Mucosa of rectum (tissue), 2 donors: ENCODE measurements around the gene INHBB.
"Not testable (repeated sequence)": the region's sequence is repeated elsewhere in the genome, so short reads cannot be mapped to it uniquely, and the experiment has no call there.

Source experiments
- H3K27ac ChIP-seq, 2 donors: one replicate each; pipeline ENCODE4 v1.7.0; 2013; ENCODE audit warnings: inconsistent platforms in 2 of 2, low read depth in 2 of 2, low read length in 2 of 2
- H3K27me3 ChIP-seq, 2 donors: one replicate each; pipeline ENCODE4 v1.7.0; 2013; ENCODE audit warnings: low read length in 2 of 2; ENCODE audit not compliant: control insufficient read depth in 2 of 2, insufficient read depth in 2 of 2
- H3K36me3 ChIP-seq, 2 donors: one replicate each; pipeline ENCODE4 v1.7.0; 2013; ENCODE audit warnings: low read length in 2 of 2; ENCODE audit not compliant: control insufficient read depth in 2 of 2, insufficient read depth in 2 of 2
- H3K4me1 ChIP-seq, 2 donors: one replicate each; pipeline ENCODE4 v1.7.0; 2013; ENCODE audit warnings: low read length in 2 of 2, mild to moderate bottlenecking in 1 of 2; ENCODE audit not compliant: control insufficient read depth in 2 of 2, insufficient read depth in 2 of 2
- H3K4me3 ChIP-seq, 2 donors: one replicate each; pipeline ENCODE4 v1.7.0; 2013; ENCODE audit warnings: low read length in 2 of 2
- H3K9ac ChIP-seq, 2 donors: one replicate each; pipeline ENCODE4 v1.7.0; 2013; ENCODE audit warnings: low read length in 2 of 2, low read depth in 1 of 2, mild to moderate bottlenecking in 1 of 2
- H3K9me3 ChIP-seq, 2 donors: one replicate each; pipeline ENCODE4 v1.7.0; 2013; ENCODE audit warnings: low read length in 2 of 2; ENCODE audit not compliant: control insufficient read depth in 2 of 2
- donor health status: healthy.
- donor health status: Normal muscosa, but diverticular disease.

INHBB gene

DNA sequence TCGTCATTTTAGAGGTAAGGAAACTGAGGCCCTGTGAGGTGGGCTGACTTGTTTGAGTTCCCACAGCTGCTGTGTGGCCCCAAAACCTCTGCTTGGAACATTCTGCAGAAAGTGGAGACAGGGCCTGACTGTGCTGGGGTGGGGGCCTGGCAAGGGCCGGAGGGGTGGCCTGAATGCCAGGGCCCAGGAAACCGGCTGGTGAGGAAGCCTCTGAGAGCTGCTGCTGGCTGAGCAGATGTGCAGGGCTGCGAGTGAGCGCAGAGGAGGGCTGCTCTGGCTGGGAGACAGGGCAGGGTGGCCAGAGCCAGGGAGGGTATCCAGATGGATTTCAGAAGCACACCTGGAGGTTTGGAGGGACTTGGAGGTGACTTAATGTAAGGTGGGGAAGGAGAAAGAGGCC is 29.9 kb upstream of the INHBB start:
- peaks cover 9 to 11% of the 10 kb centered on the region in 2 donors for H3K4me1 ChIP-seq

DNA sequence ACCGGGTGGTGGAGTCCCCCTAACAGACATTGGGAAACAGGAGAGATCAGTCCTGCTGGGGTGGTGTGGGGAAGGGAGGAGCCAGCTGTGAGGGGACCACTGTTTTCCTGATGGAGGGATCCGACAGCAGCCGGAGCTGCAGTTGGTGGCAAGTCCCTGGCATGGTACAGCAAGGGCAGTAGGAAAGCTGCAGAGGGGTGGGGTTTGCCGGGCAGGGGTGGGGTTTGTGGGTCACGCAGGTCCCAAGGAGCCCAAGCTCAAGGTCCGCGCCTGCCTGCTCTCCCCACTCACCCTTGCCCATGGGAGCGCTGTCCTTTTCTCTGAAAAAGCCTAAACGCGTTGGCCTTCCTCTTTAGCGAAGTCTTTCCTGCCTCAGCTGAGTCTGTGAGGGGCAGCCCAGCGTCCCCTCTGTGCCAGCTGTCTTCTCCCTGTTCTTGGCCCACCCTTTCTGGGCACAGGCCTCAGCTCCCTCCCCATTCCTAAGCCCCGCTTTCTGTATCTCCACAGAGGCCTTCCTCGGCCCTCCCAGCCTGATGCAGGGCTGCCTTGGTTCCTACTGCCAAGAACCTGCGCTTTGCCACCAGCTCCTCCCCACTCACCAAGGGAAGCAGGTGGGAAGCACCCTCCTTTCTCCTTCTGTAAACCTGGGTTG is 29.3 kb upstream of the INHBB start:
- H3K4me3 ChIP-seq = no peak overlapping the region
- no peak overlapping the region for H3K27ac ChIP-seq
- peaks cover 9 to 11% of the 10 kb centered on the region in 2 donors for H3K4me1 ChIP-seq
- H3K9me3 ChIP-seq = no peaks in the 10 kb centered on the region
- H3K27me3 ChIP-seq = peaks cover 0 to 2% of the 10 kb centered on the region in 2 donors
- H3K9ac ChIP-seq = no peak overlapping the region
- no peaks in the 10 kb centered on the region for H3K36me3 ChIP-seq

More for the DNA sequence above, 29.9 kb upstream of the INHBB start:
- no peak overlapping the region for H3K27ac ChIP-seq
- no peak overlapping the region for H3K9ac ChIP-seq
- no peaks in the 10 kb centered on the region for H3K9me3 ChIP-seq
- H3K36me3 ChIP-seq = no peaks in the 10 kb centered on the region
- H3K27me3 ChIP-seq = peaks cover 0 to 2% of the 10 kb centered on the region in 2 donors
- no peak overlapping the region for H3K4me3 ChIP-seq

DNA sequence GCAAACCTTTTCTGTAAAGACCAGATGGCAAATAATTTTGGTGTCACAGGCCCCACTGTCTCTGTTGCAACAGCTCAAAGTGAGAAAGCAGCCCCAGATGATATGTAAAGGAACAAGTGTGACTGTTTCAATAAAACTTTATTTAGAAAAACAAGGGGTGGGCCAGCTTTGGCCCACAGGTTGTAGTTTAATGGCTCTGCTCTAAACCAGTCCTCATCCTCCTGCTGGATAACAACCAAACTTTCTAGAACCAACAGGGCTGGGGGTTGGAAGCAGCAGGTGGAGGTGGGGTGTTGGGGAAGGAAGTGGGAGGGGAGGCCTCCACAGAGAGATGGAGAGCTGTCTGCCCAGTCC is 28.8 kb upstream of the INHBB start:
- Histone ChIP-seq H3K36me3 (no peaks in the 10 kb centered on the region), H3K27me3 (peaks cover 0 to 2% of the 10 kb centered on the region in 2 donors), H3K9ac (no peak overlapping the region), H3K9me3 (no peaks in the 10 kb centered on the region), H3K4me1 (peaks cover 9 to 11% of the 10 kb centered on the region in 2 donors), H3K27ac (no peak overlapping the region), H3K4me3 (no peak overlapping the region)

- H3K4me1 ChIP-seq = peaks cover 5 to 7% of the 10 kb centered on the region in 2 donors
- H3K36me3 ChIP-seq = no peaks in the 10 kb centered on the region
- no peaks in the 10 kb centered on the region for H3K9me3 ChIP-seq
- no peak overlapping the region for H3K27ac ChIP-seq
- peaks cover 0 to 2% of the 10 kb centered on the region in 2 donors for H3K27me3 ChIP-seq
- H3K4me3 ChIP-seq = no peak overlapping the region
- no peak overlapping the region for H3K9ac ChIP-seq
Observed at GRCh38 chr2:120317916-120318315, 28.0 kb upstream of the INHBB start.

DNA sequence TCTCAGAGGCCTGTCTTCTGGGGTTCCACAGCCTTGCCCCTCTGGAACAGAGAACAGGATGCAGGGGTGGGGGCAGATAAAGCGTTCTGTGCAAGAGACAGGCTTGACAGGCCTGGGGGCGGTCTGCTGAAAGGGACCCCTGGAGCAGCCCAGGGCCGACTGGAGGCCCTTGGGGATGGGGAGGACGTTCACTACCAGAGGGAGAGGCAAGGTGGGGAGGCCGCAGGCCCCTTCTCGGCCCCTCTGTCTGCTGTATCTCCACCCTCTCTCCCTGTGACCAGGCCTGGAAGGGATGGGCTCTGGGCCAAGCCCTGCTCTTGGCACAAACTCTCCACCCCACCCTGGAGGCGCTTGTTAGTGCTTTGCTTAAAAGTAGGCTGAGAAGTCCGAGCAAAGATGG is 27.3 kb upstream of the INHBB start:
- Histone ChIP-seq H3K27ac (no peak overlapping the region), H3K4me1 (peaks cover 1 to 4% of the 10 kb centered on the region in 2 donors)

GRCh38 chr2:120319123-120319522 is 26.8 kb upstream of the INHBB start:
- Histone ChIP-seq H3K36me3 (no peaks in the 10 kb centered on the region), H3K4me1 (no peaks in the 10 kb centered on the region), H3K9me3 (no peaks in the 10 kb centered on the region), H3K4me3 (no peak overlapping the region), H3K27ac (no peak overlapping the region), H3K27me3 (no peaks in the 10 kb centered on the region), H3K9ac (no peak overlapping the region)

More for the DNA sequence above, 27.3 kb upstream of the INHBB start:
- Histone ChIP-seq H3K27me3 (peaks cover 0 to 2% of the 10 kb centered on the region in 2 donors), H3K36me3 (no peaks in the 10 kb centered on the region), H3K4me3 (no peak overlapping the region), H3K9ac (no peak overlapping the region), H3K9me3 (no peaks in the 10 kb centered on the region)

DNA sequence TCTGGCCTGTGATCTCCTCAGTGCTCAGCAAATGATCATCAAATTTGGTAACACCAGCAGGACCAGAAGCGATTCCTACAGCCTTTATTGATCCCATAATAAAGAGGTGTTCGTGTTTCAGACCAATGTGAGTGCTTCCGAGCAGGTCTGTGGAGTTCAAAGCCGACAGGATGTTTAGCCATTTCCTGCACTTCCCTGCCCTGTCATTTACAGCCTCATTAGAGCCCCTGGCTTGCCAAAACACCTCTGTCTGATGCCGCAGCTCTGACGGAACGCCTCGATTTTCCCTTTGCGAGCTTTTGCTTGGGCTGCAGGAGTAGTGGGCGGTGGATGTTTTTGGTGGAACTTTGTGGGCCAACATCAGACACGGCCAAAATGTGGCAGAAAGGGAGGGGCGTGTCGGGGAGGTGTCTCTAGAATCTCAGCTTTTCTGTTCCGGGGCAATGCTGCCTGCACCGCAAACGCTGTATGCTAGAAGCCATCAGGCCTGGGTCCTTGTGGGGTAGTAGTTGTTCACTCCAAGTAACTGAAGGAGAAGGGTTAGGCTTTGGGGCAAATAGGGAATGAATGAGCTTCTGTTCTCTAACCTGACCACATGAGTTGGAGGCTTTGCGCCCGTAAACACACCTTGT is 26.1 kb upstream of the INHBB start:
- Histone ChIP-seq H3K9me3 (no peaks in the 10 kb centered on the region), H3K36me3 (no peaks in the 10 kb centered on the region), H3K4me3 (no peak overlapping the region), H3K27me3 (no peaks in the 10 kb centered on the region), H3K4me1 (no peaks in the 10 kb centered on the region), H3K9ac (no peak overlapping the region), H3K27ac (no peak overlapping the region)

DNA sequence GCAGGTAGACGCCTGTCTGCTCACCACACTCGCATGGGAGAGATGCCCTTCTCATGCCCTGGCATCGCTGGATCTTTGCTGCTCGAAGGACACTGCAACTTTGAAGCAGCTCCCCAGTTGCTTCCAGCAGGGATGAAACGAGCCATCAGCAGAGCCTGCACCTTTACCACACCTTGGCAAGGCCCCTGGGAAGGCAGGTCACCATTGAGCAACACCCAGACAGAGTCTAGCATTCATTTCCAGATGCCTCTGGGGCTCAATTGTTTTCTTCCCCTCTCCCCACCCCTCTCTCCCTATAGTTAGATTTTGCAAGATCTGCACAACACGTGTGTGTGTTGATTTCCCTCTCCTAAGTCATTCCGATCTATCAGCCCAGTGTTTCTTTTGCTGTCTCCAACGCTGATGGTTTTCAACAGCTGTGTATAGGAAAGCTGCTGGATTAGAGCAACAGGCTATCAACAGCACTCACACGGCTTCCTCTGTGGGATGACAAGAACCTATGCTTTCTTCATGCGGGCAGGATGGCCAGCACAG is 25.6 kb upstream of the INHBB start:
- no peak overlapping the region for H3K27ac ChIP-seq
- H3K36me3 ChIP-seq = no peaks in the 10 kb centered on the region

GRCh38 chr2:120320887-120321556 is 24.9 kb upstream of the INHBB start:
- not testable (repeated sequence) for H3K36me3 ChIP-seq, H3K27ac ChIP-seq, H3K4me3 ChIP-seq, H3K9ac ChIP-seq, H3K4me1 ChIP-seq, H3K27me3 ChIP-seq, H3K9me3 ChIP-seq

More for the DNA sequence above, 25.6 kb upstream of the INHBB start:
- Histone ChIP-seq H3K27me3 (no peaks in the 10 kb centered on the region), H3K9ac (no peak overlapping the region), H3K4me3 (no peak overlapping the region), H3K9me3 (no peaks in the 10 kb centered on the region), H3K4me1 (no peaks in the 10 kb centered on the region)

DNA sequence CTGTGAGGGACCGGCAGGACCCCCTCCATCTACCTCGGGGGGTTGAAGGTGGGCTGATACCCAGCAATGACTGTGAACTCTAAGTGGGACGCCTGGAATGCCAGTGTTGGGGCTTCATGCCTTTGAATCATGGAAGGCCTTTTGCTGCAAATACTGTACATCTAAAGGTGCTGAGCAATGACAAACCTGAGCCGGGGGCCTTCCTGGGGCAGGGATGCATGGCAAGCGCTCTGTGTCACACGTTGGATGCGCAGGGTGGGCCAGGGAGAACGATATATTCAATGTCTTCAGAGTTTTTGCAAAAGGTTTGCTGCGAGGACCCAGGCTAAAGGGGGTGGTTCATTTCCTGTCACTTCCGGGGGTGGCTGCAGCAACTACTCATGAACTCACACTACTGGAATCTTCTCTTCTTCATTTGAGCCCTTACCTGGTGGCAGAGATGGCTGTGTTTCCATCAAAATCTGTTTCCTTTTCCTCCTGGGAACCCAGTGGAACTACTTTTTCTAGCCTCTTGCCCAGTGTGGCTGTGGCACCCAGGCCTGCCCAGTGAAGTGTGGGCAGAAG is 24.1 kb upstream of the INHBB start:
- no peak overlapping the region for H3K9ac ChIP-seq
- no peak overlapping the region for H3K4me3 ChIP-seq
- no peaks in the 10 kb centered on the region for H3K4me1 ChIP-seq
- no peaks in the 10 kb centered on the region for H3K36me3 ChIP-seq
- no peaks in the 10 kb centered on the region for H3K9me3 ChIP-seq
- H3K27me3 ChIP-seq = no peaks in the 10 kb centered on the region
- no peak overlapping the region for H3K27ac ChIP-seq
